Kidney capillary endothelial cell (primary cell): ENCODE results near the gene MMP12.

ENCODE experiments used
- DNase-seq: peaks from one replicate; pipeline ENCODE4 v3.0.0-alpha.2; 2018; ENCODE audit warnings: low spot score

The MMP12 gene

GRCh38 chr11:102850973-102851745 lies 23.6 kb downstream of the MMP12 start:
- peak; percentile 23 for DNase-seq

- DNase-seq = no peak
These were observed 25.5 kb downstream of the MMP12 start for GRCh38 chr11:102849311-102849710.

DNA sequence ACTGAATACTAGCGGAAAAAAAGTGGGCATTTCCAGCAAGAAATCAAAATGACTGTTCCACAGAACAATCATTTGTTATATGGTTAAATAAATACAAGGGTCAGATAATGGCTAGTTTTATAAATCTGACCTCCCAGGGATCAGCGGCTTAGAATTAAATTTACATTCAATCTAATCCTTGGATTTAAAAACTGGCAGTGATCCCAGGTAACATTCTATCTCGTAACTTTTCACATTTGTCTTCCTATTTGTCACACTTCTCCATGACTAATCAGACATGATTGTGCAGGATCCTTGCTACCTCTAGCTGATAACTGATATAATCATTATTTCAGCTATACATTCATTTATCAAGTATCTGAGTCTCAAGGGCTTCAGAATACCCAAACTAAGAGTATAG lies 28.5 kb downstream of the MMP12 start:
- no peak for DNase-seq

GRCh38 chr11:102843489-102843888 lies 31.3 kb downstream of the MMP12 start, which contains the start of gene MMP3:
TSS of gene MMP3 (minus strand) at chr11:102843609. CDS start at chr11:102843546, 63 bp downstream.
- DNase-seq = peak; percentile 31

GRCh38 chr11:102842930-102843329 lies 31.9 kb downstream of the MMP12 start:
- no peak for DNase-seq

- no peak for DNase-seq
These were observed 34.8 kb downstream of the MMP12 start for GRCh38 chr11:102840018-102840417.

GRCh38 chr11:102837646-102838045 lies 37.1 kb downstream of the MMP12 start:
- DNase-seq = no peak

DNA sequence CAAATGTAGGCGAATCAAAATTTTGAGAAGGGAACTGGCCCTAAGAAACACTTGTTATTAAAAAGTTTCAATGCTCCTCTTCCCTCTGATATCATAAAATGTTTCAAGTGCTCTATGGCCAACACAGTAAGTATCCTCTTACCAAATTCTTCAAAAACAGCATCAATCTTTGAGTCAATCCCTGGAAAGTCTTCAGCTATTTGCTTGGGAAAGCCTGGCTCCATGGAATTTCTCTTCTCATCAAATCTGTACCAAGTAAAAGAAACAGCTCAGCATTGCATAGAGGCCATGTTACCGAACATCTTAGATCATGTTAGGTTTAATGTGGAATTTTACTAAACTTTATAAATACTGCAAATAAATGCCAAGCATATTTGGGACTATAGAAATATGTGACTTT lies 37.6 kb downstream of the MMP12 start:
- DNase-seq = no peak

DNA sequence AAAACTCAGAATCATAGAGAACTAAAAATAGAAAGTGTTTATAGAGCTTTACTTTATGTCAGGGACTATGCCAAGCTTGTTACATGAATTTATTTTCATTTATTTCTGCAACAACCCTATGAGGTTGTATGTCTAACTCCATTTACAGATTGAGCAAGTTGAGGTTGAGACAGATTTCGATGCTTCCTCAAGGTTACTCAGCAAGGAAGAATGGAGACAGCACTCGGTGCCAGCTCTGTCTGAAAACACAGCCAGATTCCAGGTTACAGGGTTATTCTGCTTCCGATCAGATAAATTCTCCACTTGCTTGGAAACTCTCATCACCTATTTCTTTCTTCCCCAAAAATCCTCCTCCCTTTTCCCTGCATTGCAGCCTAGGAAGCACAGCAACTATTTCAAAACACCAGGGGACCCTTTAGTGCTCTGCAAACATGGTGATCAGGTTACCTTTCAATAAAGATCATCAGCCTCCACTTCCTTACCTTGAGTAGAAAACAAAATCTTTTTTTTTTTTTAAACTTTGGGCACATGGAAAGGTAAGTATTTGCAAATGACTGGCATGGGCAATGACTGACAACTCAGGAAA lies 38.4 kb downstream of the MMP12 start:
- DNase-seq = no peak

DNA sequence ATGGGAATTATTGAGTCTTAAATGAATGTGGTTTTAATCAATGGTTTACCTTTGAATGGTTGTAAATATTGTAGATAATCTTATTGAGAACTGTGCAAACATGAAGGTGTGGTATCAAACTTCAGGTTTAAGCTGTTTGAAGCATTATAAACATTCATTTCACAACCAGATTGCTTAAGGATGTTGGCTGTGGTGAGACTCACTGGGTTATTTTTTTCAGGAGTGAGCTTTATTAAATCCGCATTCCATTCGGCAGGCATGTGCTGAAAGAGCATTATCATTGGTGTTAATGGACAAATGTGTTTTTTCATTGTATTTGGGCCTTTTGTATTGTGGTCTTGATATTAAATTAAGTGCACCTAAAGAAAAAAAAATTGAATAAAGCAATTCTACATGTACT lies 41.1 kb downstream of the MMP12 start:
- no peak for DNase-seq

DNA sequence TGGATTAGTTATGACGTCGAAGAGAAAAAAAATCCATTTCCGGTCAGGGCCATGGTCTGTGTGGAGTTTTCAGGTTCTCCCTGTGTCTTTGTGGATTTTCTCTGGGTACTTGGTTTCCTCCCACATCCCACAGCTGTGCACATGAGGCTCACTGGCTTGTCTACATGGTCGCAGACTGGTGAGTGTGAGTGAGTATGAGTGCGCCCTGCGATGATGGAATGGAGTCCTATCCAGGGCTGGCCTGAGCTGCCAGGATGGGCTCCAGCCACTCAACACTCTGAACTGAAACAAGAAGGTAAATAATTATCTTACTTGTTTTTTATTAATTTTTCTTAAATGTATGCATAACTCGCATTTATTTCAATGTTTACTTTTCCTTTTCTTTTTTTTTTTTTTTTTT lies 42.2 kb downstream of the MMP12 start:
- DNase-seq = no peak

DNA sequence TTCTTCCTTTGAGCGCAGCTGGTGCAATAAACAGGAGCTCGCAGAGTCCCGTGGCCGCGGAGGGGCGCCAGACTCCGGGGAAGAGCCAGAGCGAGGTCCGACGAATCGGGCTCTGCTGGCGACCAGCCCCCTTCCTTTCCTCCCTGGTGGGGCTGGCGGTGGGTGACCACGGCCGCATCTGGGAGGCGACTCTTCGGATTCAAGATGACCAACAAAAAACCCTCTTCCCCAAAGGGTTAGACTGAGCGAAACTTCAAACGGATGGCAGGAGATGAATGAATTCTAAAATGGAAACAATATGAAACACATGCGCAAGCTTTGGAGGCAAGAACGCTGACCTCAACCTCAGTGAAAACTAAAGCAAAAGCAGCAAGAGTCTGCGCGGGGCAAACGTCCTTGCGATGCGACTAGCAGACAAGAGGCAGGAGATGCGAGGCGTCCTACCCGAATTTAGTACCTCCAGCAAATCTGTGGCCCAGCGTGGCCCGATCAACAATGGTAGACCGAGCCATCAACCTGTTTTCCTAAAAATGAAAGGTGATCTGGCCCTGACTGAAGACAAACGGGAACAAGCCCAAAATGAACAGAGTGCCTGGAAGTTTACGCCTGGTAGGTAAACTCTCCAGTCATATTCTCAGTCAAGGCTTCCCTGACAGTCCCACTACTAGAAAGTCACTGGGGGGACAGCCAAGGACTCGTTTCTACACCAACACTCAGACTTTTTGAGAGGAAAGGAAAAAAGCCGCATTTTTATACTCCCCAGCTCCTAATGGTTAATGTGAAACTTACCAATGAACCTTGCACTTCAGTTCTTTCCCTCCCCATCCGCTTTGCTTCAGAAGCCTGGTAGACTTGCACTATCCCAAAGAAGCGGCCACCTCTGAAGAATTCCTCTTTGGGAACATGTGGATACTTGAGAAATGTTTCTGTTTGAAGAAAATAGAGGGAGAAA lies 43.0 kb downstream of the MMP12 start:
- peak; percentile 31 for DNase-seq

- DNase-seq = no peak
These were observed 43.7 kb downstream of the MMP12 start for GRCh38 chr11:102831128-102831488.

DNA sequence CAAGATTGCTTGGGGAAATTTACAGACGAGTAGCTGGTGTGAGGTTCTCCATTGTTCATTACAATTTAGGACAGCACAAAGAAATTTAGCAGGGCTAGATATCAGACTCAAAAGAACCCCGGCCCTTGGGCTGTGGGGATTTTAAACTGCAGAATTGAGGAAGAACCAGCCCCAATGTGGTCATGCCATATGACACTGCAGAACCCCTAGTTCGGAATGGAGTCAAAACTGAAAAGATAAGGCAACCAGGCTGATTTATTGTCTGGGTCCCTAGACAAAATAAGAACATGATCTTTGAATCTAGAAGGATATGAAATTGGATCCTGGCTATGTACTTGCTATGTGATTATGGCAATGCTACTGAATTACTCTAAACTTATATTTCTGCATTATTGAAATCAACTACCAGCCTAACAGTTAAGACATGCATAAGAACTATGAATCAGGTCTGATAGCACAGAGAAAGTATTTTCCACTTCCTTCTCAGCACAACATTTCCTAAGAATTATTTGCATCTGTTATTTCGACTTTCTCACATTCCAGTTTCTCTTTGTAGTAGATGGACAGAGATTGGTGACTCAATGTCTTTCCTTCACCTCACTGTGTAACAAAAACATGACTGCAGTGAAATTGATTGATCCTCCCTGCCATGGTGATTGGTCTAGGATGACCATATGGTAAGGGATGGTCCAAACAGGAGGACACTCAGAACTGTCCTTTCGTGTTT lies 44.6 kb downstream of the MMP12 start:
- no peak for DNase-seq

- DNase-seq = no peak
These were observed 45.3 kb downstream of the MMP12 start for GRCh38 chr11:102829316-102830000.

DNA sequence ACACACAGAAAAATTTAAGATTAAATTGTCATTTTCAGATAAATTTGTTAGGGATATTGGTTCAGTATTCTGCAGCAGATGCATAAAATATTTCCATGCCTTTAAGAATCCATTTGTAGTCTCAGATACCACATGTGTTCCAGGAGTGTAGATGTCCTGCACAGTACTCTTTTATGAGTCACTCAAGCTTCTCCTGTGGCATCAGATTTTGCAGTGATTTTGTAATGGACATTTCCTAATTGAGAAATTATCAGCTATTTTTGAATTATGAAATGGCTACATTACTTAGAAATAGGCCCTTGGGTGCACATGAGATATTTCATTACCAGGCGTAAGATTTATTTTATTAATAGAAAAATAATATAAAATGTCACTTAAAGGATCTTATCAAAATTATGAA lies 50.2 kb downstream of the MMP12 start:
- no peak for DNase-seq

GRCh38 chr11:102819491-102819890 lies 55.3 kb downstream of the MMP12 start:
- DNase-seq = no peak

DNA sequence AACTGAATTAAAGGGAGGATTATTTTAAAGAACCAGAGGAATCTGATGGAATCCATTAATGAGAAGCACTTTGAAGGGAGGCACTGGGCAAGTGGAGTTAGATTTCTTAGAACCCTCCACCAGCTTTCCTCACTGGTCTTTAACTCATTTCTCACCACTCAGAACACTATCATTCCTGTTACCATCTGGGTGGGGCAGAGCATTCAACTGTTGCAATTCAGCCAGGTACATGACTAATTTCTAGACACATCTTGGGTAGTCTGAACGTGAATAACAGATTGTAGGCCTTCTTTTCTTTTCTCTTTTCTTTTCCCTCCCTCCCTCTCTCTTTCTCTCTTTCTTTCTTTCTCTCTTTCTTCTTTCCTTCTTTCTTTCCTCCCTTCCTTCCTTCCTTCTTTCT lies 61.3 kb downstream of the MMP12 start:
- no peak for DNase-seq
